HG03575 (cell line): ENCODE data around the gene SRSF10.
"Not testable (repeated sequence)": the region's sequence is repeated elsewhere in the genome, so short reads cannot be mapped to it uniquely, and the experiment has no call there.

ENCODE experiments used
- ATAC-seq: cut with Tn5 transposase; IDR thresholded peaks from one replicate; pipeline ENCODE4 v1.9.1; 2021; ENCODE audit not compliant: unreplicated experiment, insufficient number of reproducible peaks, low FRiP score; ENCODE audit errors: extremely low read depth

SRSF10 gene

GRCh38 chr1:23979881-23980727 lies at the start of gene SRSF10:
SRSF10 (minus strand) TSS chr1:23980327; CDS start chr1:23980255, 72 bp downstream.
- ATAC-seq: peak; percentile 59

- ATAC-seq: no peak
These were observed 47.8 kb upstream of the SRSF10 start for GRCh38 chr1:24027838-24028468.

GRCh38 chr1:24022581-24023361 lies 42.6 kb upstream of the SRSF10 start:
- ATAC-seq: no peak

- ATAC-seq: no peak
These were observed 41.5 kb upstream of the SRSF10 start for GRCh38 chr1:24021403-24022266.

GRCh38 chr1:24020470-24020869 lies 40.3 kb upstream of the SRSF10 start:
- ATAC-seq: no peak

DNA sequence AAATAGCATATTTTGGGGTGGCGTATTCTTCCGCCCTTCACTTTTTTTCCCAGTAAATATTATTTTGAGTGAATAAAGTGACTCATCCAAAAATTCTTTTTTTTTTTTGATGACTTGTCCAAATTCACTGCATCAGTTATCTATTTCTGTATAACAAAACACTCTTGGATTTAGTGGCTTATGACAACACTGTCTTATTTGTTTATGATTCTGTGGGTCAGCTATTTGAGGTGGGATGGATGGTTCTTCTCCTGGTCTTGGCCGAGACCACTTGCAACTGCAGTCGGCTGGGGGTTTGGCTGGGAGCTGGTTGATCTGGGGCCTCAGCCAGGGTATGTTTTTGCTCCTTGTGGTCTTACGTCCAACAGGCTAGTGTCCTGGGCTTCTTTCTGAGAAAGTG lies 39.9 kb upstream of the SRSF10 start:
- ATAC-seq: no peak

DNA sequence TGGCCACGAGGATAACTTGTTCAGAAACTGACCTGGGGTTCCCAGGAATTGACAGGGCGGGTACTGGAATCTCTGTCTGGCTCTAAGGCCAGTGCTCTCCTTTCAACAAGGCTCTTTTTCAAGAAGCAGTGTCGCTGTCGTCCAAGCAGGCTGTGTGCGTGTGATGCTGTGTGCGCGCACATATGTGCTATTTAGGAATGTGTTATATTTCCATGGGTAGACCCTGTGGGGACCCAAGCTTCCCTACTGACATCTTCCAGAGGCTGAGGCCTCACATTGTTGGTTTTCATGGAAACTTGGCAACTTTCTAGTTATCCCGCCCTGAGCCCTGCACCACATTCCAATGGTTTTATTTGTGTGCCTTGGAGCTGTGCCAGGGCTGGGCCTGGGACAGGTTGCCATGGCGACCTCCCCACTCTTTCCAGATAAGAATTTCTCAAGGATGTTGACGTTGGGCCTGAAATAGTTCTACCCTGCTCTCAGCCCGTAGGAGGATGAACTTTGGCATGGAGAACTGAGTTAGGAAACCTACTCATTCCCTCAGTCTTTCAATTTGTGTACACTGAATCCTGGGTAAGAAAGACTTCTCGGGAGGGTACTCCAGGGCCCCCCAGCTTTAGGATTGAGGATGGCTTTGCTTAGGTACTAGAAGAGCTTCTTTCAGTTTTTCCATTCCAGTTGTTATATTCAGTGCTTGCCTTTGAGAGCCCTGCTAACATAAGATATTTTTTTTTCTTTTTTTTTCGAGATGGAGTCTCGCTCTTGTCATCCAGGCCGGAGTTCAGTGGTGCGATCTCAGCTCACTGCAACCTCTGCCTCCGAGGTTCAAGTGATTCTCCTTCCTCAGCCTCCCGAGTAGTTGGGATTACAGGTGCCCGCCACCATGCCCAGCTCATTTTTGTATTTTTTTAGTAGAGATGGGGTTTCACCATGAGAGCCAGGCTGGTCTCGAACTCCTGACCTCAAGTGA lies 38.8 kb upstream of the SRSF10 start:
- no peak for ATAC-seq

- no peak for ATAC-seq
These were observed 35.4 kb upstream of the SRSF10 start for GRCh38 chr1:24015221-24016210.

- ATAC-seq: not testable (repeated sequence)
These were observed 32.8 kb upstream of the SRSF10 start for GRCh38 chr1:24012878-24013277.

DNA sequence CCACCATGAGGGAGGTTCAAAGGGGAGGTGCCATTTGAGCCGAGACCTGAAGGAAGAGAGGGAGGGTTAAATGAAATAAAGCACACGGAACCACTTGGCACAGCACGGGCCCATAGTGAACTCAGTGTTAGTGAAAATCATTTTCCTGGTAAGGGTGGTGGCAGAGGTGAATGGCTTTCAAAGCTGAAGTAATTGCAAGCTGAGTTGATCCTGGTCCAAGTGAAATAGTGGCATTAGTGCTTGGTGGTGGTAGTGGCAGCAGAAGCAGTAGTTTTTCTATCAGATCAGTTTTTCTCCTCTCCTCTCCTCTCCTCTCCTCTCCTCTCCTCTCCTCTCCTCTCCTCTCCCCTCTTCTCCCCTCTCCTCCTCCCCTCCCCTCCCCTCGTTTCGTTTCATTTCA lies 30.5 kb upstream of the SRSF10 start:
- ATAC-seq: no peak

DNA sequence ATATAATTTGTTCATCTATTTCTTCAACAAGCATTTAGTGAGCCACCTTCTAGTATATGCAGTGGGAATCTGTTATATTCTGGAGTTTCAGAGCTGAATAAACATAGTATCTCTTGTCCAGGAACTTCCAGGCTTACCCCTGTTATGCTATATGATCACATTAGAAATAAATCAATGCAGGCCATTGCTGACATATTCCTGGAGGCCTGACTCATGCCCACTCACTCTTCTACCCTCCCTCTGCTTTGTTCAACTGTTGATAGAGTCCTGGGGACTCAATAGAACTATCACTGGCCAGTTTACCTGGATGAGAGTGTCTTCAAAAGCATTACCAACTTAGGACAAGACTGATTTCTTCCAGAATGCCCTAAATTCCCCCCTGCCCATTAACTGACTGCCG lies 29.3 kb upstream of the SRSF10 start:
- no peak for ATAC-seq

DNA sequence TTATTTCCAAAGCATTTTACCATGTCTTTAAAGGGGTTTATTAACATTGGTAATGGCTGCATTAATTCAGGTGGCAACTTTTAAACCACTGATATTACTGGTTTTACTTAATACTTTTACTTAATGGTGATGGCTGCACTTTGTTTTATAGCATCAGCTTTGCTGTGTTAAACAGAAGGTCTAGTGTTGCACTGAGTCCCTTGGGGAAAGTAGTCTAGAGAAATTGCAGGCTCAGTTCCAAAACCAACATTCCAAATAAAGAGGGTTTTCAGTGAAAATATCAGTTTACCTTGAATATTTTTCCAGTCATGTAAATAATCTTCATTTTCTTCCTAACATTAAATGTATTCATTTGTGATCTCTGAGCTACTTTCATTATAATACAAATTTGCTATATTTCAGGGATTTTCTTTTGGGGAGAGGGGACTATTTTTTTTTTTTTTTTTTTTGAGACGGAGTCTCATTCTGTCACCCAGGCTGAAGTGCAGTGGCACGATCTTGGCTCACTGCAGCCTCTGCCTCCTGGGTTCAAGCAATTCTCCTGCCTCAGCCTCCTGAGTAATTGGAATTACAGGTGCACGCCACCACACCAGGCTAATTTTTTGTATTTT lies 28.6 kb upstream of the SRSF10 start:
- ATAC-seq: not testable (repeated sequence)

GRCh38 chr1:24007079-24007478 lies 27.0 kb upstream of the SRSF10 start:
- ATAC-seq: no peak

- no peak for ATAC-seq
These were observed 25.0 kb upstream of the SRSF10 start for GRCh38 chr1:24005163-24005562.

DNA sequence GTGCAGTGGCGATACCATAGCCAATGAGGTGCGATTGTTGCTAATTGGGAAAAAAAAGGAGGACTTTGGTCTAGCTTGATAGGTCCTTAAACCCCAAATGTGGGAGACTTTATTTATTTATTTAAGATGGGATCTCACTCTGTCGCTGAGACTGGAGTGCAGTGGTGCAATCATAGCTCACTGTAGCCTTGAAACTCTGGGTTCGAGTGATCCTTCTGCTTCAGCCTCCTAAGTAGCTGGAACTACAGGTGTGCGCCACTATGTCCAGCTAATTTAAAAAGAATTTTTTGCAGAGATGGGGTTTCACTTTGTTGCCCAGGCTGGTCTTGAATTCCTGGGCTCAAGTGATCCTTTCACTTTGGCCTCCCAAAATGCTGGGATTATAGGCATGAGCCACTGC lies 24.0 kb upstream of the SRSF10 start:
- no peak for ATAC-seq

GRCh38 chr1:24003331-24003972 lies 23.3 kb upstream of the SRSF10 start:
- ATAC-seq: no peak
